GDM1 (cell line): Measurements from ENCODE around the gene MC1R.
A peak's percentile ranks its signal among the peaks of the same experiment; 100 is the strongest.
"Not testable (repeated sequence)": the region's sequence is repeated elsewhere in the genome, so short reads cannot be mapped to it uniquely, and the experiment has no call there.

Experiments used
- DNase-seq: peaks from one replicate; lab custom pipeline; 2025; lab: John Stamatoyannopoulos, UW

Gene MC1R

GRCh38 chr16:89914642-89915285, 3.9 kb upstream of the MC1R start:
- DNase-seq: not testable (repeated sequence)

GRCh38 chr16:89915303-89916232, 3.1 kb upstream of the MC1R start:
- no peak for DNase-seq

- peak; percentile 39 for DNase-seq
These were observed 749 bp upstream of the MC1R start for GRCh38 chr16:89917773-89918452.

- no peak for DNase-seq
These were observed 1.1 kb downstream of the MC1R start for GRCh38 chr16:89919535-89920406.

- DNase-seq: no peak
These were observed 2.1 kb downstream of the MC1R start for GRCh38 chr16:89920723-89921122.

- DNase-seq: no peak
These were observed 2.6 kb downstream of the MC1R start for GRCh38 chr16:89921131-89921701.

- no peak for DNase-seq
These were observed 3.2 kb downstream of the MC1R start for GRCh38 chr16:89921702-89922476.

- no peak for DNase-seq
These were observed 3.8 kb downstream of the MC1R start for GRCh38 chr16:89922477-89922883.

- DNase-seq: peak; percentile 44
These were observed 4.4 kb downstream of the MC1R start, which contains the start of gene TUBB3 for GRCh38 chr16:89922884-89923639. TSS of gene TUBB3 (plus strand) at chr16:89923342. CDS start at chr16:89923402, 60 bp downstream.

GRCh38 chr16:89923640-89924296, 5.1 kb downstream of the MC1R start:
- no peak for DNase-seq

GRCh38 chr16:89924297-89924924, 5.7 kb downstream of the MC1R start:
- DNase-seq: no peak

- no peak for DNase-seq
These were observed 6.3 kb downstream of the MC1R start for GRCh38 chr16:89924925-89925307.

- no peak for DNase-seq
These were observed 7.0 kb downstream of the MC1R start for GRCh38 chr16:89925596-89926079.

GRCh38 chr16:89931305-89931896, 12.7 kb downstream of the MC1R start:
- no peak for DNase-seq

- DNase-seq: no peak
These were observed 13.3 kb downstream of the MC1R start for GRCh38 chr16:89931964-89932363.

- not testable (repeated sequence) for DNase-seq
These were observed 15.4 kb downstream of the MC1R start for GRCh38 chr16:89934019-89934418.

GRCh38 chr16:89934611-89935553, 16.2 kb downstream of the MC1R start:
- DNase-seq: no peak
